ENCODE results near the gene PNPLA5. TPM values are rescaled to one million over a fixed set of nuclear protein-coding genes. Genes with fewer than 3 reads are reported as not detected.

Gene PNPLA5
- total and polyA plus RNA-seq, 2 of the 13 experiments (the other 11 are each of a cell fraction or from before 2014, with no cell fraction given), result not detected

- 31% methylated on average over 11 of the region's 11 CpGs for WGBS (ENCODE audit: low lambda C conversion rate)
- no peak overlapping the region for H3K4me2 ChIP-seq (ENCODE audit: low read depth, low read length)
- H3K4me1 ChIP-seq (ENCODE audit: insufficient read depth, low read length), result no peaks in the 10 kb centered on the region
- peaks cover 0 to 6% of the 10 kb centered on the region in 2 experiments; a peak in 1 of 5 replicates for H3K27me3 ChIP-seq (ENCODE audit: control insufficient read depth in 1 of 2, insufficient read depth in 2 of 2, low read length in 2 of 2)
- FAIRE-seq (no peak), DNase-seq (ENCODE audit: low spot score) (no peak), ATAC-seq (peak; percentile 66; the same call in 2 of the 3 replicates)
- no TSS peak for BruUV-seq (replicated peaks)
- in situ Hi-C loops (cut with HindIII; ENCODE audit: extremely low pct_ligation_motif_present, low pct_unique_long_range_greater_than_20kb), result no loop called here
- no peaks in the 10 kb centered on the region for H3K9me3 ChIP-seq (ENCODE audit: low read length)
- ChIA-PET POLR2A (no interaction called here), CTCF (ENCODE audit: low intra/inter-chr PET ratio, low total read pairs) (no interaction called here)
- no peaks in the 10 kb centered on the region for H3K79me2 ChIP-seq (ENCODE audit: insufficient read depth, low read length)
- intact Hi-C loops (cut with micrococcal nuclease; ENCODE audit: unreplicated experiment), result no loop called here
- no peak overlapping the region for H2AFZ ChIP-seq (ENCODE audit: low read length)
- 0 out of 2 replicates have a peak, but pooled peaks cover 9% of the 10 kb centered on the region for H4K20me1 ChIP-seq (ENCODE audit: insufficient read depth, low read length)
- H3K4me3 ChIP-seq (replicated peaks in 1 of 3; ENCODE audit: insufficient read depth in 1 of 3, low read depth in 2 of 3, low read length in 3 of 3), result no peak overlapping the region
- H3K9ac ChIP-seq (ENCODE audit: insufficient read depth, low read depth, low read length), result no peak overlapping the region
- no peak overlapping the region for H3K27ac ChIP-seq (ENCODE audit: extremely low read length, insufficient read depth, low read length)
- H3K36me3 ChIP-seq (replicated peaks in 1 of 2; ENCODE audit: control insufficient read depth in 1 of 2, insufficient read depth in 2 of 2, low read length in 2 of 2), result no peaks in the 10 kb centered on the region
- TF ChIP-seq KAT7 (CRISPR knock-in tag; IDR thresholded peaks at IDR 0.05; ENCODE audit: borderline replicate concordance), result no peak
- TF ChIP-seq ZNF740 (CRISPR knock-in tag; IDR thresholded peaks at IDR 0.05), result 0 out of 2 replicates have a peak, but pooled peaks have one; percentile 52
- TF ChIP-seq PHF5A (CRISPR knock-in tag; IDR thresholded peaks at IDR 0.05; ENCODE audit: low read depth, unreplicated experiment), result no peak
- TF ChIP-seq ZNF572 (CRISPR knock-in tag; IDR thresholded peaks at IDR 0.05), result no peak
- no peak for TF ChIP-seq MLLT10 (CRISPR knock-in tag; IDR thresholded peaks at IDR 0.05)
- no peak for TF ChIP-seq SP1 (IDR thresholded peaks at IDR 0.05)
- no peak for TF ChIP-seq SP1 (CRISPR knock-in tag; IDR thresholded peaks at IDR 0.05)
- TF ChIP-seq ERF (CRISPR knock-in tag; IDR thresholded peaks at IDR 0.05), result peak; percentile 79; the same call in 1 of the 2 replicates
- TF ChIP-seq TRAFD1 (CRISPR knock-in tag; IDR thresholded peaks at IDR 0.05; ENCODE audit: borderline replicate concordance), result no peak
- no peak for TF ChIP-seq SETDB1 (CRISPR knock-in tag; IDR thresholded peaks at IDR 0.05; ENCODE audit: borderline replicate concordance)
- no peak for TF ChIP-seq ZNF549 (CRISPR knock-in tag; IDR thresholded peaks at IDR 0.05)
- no peak for TF ChIP-seq DNMT1 (CRISPR knock-in tag; IDR thresholded peaks at IDR 0.05)
- no peak for TF ChIP-seq RARG (CRISPR knock-in tag; IDR thresholded peaks at IDR 0.05; ENCODE audit: low read depth)
- TF ChIP-seq, protein P1, sequence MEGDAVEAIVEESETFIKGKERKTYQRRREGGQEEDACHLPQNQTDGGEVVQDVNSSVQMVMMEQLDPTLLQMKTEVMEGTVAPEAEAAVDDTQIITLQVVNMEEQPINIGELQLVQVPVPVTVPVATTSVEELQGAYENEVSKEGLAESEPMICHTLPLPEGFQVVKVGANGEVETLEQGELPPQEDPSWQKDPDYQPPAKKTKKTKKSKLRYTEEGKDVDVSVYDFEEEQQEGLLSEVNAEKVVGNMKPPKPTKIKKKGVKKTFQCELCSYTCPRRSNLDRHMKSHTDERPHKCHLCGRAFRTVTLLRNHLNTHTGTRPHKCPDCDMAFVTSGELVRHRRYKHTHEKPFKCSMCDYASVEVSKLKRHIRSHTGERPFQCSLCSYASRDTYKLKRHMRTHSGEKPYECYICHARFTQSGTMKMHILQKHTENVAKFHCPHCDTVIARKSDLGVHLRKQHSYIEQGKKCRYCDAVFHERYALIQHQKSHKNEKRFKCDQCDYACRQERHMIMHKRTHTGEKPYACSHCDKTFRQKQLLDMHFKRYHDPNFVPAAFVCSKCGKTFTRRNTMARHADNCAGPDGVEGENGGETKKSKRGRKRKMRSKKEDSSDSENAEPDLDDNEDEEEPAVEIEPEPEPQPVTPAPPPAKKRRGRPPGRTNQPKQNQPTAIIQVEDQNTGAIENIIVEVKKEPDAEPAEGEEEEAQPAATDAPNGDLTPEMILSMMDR (CRISPR knock-in tag; IDR thresholded peaks at IDR 0.05), result no peak
- 0 out of 2 replicates have a peak, but pooled peaks have one; percentile 37 for TF ChIP-seq MED13 (CRISPR knock-in tag; IDR thresholded peaks at IDR 0.05)
- TF ChIP-seq SRSF4 (IDR thresholded peaks at IDR 0.05; ENCODE audit: low read depth, low read length, poor library complexity, severe bottlenecking), result no peak
- TF ChIP-seq, protein P2, sequence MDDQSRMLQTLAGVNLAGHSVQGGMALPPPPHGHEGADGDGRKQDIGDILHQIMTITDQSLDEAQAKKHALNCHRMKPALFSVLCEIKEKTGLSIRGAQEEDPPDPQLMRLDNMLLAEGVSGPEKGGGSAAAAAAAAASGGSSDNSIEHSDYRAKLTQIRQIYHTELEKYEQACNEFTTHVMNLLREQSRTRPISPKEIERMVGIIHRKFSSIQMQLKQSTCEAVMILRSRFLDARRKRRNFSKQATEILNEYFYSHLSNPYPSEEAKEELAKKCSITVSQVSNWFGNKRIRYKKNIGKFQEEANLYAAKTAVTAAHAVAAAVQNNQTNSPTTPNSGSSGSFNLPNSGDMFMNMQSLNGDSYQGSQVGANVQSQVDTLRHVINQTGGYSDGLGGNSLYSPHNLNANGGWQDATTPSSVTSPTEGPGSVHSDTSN (CRISPR knock-in tag; IDR thresholded peaks at IDR 0.05; ENCODE audit: borderline replicate concordance), result 0 out of 2 replicates have a peak, but pooled peaks have one; percentile 79
- no peak for TF ChIP-seq HNRNPUL1 (IDR thresholded peaks at IDR 0.05; ENCODE audit: low read depth, low read length)
- TF ChIP-seq ZNF326 (CRISPR knock-in tag; IDR thresholded peaks at IDR 0.05; ENCODE audit: borderline replicate concordance), result no peak
- no peak for TF ChIP-seq ZNF143 (CRISPR knock-in tag; IDR thresholded peaks at IDR 0.05)
- no peak for TF ChIP-seq ZNF484 (CRISPR knock-in tag; IDR thresholded peaks at IDR 0.05; ENCODE audit: borderline replicate concordance, low read depth)
These were observed 23.8 kb downstream of the PNPLA5 start for GRCh38 chr22:43867839-43868635.

Measured in HepG2 (cell line).